Right atrium auricular region (tissue), 2 donors: ENCODE results near the gene COL16A1. TPM values are rescaled to one million over a fixed set of nuclear protein-coding genes. Genes with fewer than 3 reads are reported as not detected.
A peak's percentile ranks its signal among the peaks of the same experiment; 100 is the strongest.

Experiments used
- DNase-seq: peaks from one replicate; pipeline ENCODE4 v3.0.0-alpha.2; 2019; ENCODE audit warnings: low spot score
- H3K27ac ChIP-seq, 2 donors: fragments of 200-600 bp; sonication (generic); 1 replicate in 1 of 2; 2 replicates in 1 of 2; pipeline ENCODE4 v1.5.1; 2016 to 2019
- H3K27me3 ChIP-seq, 2 donors: fragments of 200-600 bp; sonication (generic); one replicate each; pipeline versions ENCODE4 v1.5.1 to v1.6.0; 2017 to 2019
- H3K36me3 ChIP-seq: fragments of 200-600 bp; sonication (generic); one replicate; pipeline ENCODE4 v1.5.1; 2016
- H3K4me1 ChIP-seq, 2 donors: fragments of 200-600 bp; sonication (generic); one replicate each; pipeline versions ENCODE4 v1.5.1 to v1.6.0; 2017 to 2019
- H3K4me3 ChIP-seq, 2 donors: fragments of 200-600 bp; sonication (generic); 1 replicate in 1 of 2; 2 replicates in 1 of 2; pipeline ENCODE4 v1.5.1; 2017 to 2019; ENCODE audit warnings: mild to moderate bottlenecking in 1 of 2, moderate library complexity in 1 of 2
- H3K9me3 ChIP-seq, 2 donors: fragments of 200-600 bp; sonication (generic); one replicate each; pipeline ENCODE4 v1.5.1; 2019
- total RNA-seq, 2 donors: library from RNA; depleted of rRNA; stranded (reverse); fragments of >200 nt; gene quantifications; one replicate each; pipeline ENCODE4 v1.1.0, GENCODE V29; 2016
- TF ChIP-seq, protein P1 (sequence below), 2 donors: fragments of 200-600 bp; sonication (generic); IDR thresholded peaks; one replicate each; pipeline ENCODE4 v1.5.1; 2019; ENCODE audit warnings: antibody characterized with exemption in 2 of 2

COL16A1 gene
- total RNA-seq, 2 donors from 2014 or later, result 31.2 to 34.4 TPM

DNA sequence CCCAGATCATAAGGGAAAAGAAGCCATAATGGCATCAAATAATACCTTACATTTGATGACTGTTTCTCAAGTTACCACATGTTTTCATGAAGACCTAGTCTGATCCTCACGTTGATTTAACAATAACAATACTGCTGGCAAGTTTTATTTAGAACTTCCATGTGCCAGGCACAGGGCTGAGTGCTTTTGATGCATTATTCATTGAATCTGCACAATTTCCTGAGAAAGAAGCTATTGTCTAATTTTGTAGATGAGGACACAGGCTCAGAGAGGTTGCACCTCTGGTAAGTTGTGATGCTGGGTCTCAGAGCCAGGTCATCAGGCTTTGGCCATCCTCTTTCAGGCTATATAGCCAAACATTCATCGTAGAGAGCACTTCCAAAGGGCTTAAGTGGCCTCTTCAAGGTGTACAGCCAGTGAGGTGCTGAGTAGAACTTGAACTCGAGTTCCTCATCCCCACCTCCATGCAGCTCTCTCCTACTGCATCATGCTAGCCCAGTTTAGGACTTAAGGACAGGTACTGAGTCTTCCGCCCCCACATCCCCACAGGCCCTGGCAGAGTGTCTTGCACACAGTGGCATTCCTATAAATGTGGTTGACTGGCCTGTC, 50.8 kb downstream of the COL16A1 start:
- TF ChIP-seq, protein P1, sequence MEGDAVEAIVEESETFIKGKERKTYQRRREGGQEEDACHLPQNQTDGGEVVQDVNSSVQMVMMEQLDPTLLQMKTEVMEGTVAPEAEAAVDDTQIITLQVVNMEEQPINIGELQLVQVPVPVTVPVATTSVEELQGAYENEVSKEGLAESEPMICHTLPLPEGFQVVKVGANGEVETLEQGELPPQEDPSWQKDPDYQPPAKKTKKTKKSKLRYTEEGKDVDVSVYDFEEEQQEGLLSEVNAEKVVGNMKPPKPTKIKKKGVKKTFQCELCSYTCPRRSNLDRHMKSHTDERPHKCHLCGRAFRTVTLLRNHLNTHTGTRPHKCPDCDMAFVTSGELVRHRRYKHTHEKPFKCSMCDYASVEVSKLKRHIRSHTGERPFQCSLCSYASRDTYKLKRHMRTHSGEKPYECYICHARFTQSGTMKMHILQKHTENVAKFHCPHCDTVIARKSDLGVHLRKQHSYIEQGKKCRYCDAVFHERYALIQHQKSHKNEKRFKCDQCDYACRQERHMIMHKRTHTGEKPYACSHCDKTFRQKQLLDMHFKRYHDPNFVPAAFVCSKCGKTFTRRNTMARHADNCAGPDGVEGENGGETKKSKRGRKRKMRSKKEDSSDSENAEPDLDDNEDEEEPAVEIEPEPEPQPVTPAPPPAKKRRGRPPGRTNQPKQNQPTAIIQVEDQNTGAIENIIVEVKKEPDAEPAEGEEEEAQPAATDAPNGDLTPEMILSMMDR (IDR thresholded peaks at IDR 0.05), result no peak
- no peaks in the 10 kb centered on the region for H3K27me3 ChIP-seq
- DNase-seq, result no peak
- no peak overlapping the region for H3K27ac ChIP-seq
- no peaks in the 10 kb centered on the region for H3K9me3 ChIP-seq
- H3K4me1 ChIP-seq, result peaks cover 0 to 22% of the 10 kb centered on the region in 2 donors
- no peak overlapping the region for H3K4me3 ChIP-seq
- H3K36me3 ChIP-seq, result peaks cover 14% of the 10 kb centered on the region

DNA sequence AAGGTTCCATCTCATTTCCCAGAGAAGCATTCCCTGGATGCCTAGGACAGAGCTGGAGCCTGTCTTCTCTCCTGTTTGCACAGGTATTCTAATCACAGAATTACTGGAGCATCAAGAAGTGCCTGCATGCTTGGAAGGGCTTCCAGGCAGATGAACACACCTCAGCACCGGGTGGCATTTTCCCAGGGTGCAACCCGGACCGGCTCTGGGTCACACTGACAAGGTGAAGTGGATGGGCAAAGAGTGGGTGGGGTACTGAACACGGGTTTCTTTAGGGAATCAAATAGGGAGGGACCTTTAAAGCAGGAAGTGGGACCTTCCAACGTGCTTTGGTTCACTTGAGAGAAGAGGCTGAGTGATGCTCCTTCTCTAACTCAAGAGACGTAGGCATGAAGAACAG, 52.1 kb downstream of the COL16A1 start:
- H3K27ac ChIP-seq, result no peak overlapping the region
- H3K27me3 ChIP-seq, result no peaks in the 10 kb centered on the region
- H3K4me1 ChIP-seq, result peaks cover 0 to 29% of the 10 kb centered on the region in 2 donors
- DNase-seq, result no peak
- H3K4me3 ChIP-seq, result no peak overlapping the region
- H3K9me3 ChIP-seq, result no peaks in the 10 kb centered on the region
- peaks cover 13% of the 10 kb centered on the region for H3K36me3 ChIP-seq
- TF ChIP-seq, protein P1 (IDR thresholded peaks at IDR 0.05), result no peak

DNA sequence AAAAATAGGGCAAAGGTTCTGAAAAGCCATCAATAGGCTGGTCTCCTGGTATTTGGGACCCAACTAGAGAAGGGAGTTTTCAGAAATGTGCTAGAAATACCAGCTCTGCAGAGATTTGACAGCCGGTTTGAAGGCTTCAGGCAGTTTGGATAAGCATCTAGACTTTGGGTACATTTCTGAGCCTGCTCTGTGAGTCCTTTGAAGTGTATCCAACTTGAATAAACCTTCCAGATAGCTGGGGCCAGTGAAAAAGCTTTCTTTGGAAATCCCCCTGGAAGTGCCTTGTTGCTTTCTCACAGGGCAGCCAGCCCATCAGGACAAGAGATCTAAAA, 52.8 kb downstream of the COL16A1 start:
- H3K9me3 ChIP-seq, result no peaks in the 10 kb centered on the region
- no peak for DNase-seq
- H3K36me3 ChIP-seq, result peaks cover 13% of the 10 kb centered on the region
- H3K27me3 ChIP-seq, result no peaks in the 10 kb centered on the region
- TF ChIP-seq, protein P1 (IDR thresholded peaks at IDR 0.05), result no peak
- peaks cover 0 to 29% of the 10 kb centered on the region in 2 donors for H3K4me1 ChIP-seq
- H3K4me3 ChIP-seq, result no peak overlapping the region
- H3K27ac ChIP-seq, result no peak overlapping the region

DNA sequence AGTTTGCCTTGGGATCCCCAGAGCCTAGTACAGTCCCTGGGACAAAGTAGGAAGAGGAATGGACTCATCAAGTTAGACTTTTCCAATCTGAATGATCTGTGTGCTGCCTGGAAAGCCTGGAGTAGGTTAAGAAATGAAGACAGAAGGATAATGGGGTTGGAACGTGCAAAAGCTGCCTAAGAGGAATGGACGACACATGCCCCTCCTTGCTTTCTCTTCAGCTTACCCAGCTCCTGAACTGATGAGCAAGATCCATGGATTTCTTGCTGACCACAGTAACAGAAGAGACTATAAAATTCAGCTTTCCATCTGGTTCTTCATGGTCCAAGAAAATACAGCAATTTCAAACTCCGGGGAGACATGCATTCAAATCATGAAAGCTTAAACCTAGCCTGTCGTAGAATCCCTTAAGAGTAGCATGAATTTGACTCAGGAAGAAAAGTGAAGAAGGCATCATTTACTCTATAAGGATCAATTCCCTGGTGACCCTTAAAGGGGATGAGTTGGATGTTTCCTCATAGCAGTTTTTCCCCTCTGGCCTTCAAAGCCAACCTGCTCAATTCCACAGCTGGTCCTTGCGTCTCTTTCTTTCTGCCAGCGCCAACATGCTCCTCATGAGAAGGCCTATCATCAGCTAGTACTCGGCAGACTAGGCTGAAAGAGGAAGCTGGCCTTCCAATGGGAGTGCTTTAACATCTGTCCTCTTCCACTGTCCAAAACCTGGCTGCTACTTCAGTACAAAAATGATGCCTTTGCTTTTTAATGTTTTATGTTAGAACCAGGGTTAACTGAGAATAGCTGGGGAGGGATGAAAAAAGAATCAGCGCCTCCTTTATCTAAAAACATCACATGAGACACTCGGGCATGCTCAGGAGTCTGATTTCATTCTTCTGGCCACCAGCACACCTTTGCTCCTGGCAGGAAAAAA, 53.4 kb downstream of the COL16A1 start:
- H3K4me1 ChIP-seq, result peaks cover 0 to 34% of the 10 kb centered on the region in 2 donors
- H3K9me3 ChIP-seq, result no peaks in the 10 kb centered on the region
- no peak for DNase-seq
- H3K4me3 ChIP-seq, result no peak overlapping the region
- TF ChIP-seq, protein P1 (IDR thresholded peaks at IDR 0.05), result no peak
- peaks cover 13% of the 10 kb centered on the region for H3K36me3 ChIP-seq
- H3K27me3 ChIP-seq, result no peaks in the 10 kb centered on the region
- no peak overlapping the region for H3K27ac ChIP-seq

DNA sequence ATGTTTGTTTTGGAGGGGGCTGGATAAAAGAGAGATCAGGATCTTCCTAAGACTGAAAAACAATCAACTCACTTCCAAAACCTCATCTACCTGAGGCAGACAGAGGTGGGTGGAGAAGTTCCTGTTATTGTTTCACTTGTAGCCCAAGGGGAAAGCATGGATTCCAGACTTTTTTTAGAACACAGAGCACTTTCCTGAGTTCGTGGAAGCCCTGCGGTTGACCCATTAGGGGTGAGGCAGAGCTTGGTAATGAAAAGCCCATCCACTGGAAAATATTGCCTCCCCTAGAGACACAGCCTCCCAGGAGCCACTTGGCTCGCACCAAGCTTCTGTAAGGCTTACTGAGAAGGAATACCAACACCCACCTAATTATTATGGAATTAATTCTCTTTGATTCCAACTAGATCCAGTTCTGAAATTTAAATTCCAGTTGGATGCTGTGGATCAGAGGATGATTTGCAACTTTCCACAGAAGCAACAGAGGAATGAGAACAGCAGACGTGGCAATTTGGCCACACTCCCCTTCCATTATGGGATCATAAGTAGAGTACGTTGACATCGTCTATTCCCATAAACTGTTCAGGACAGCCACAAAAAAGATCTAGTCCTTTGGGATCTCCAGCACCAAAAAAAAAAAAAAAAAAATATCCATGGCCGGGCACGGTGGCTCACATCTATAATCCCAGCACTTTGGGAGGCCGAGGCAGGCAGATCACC, 55.0 kb downstream of the COL16A1 start:
- H3K4me1 ChIP-seq, result peaks cover 0 to 39% of the 10 kb centered on the region in 2 donors
- no peaks in the 10 kb centered on the region for H3K27me3 ChIP-seq
- TF ChIP-seq, protein P1 (IDR thresholded peaks at IDR 0.05), result no peak
- DNase-seq, result no peak
- peak overlapping the region; percentile 48 to 51 for H3K27ac ChIP-seq
- H3K4me3 ChIP-seq, result no peak overlapping the region
- H3K9me3 ChIP-seq, result no peaks in the 10 kb centered on the region
- peaks cover 10% of the 10 kb centered on the region for H3K36me3 ChIP-seq
